Right renal pelvis (tissue), 4 donors: ENCODE data around the gene ZDHHC18. TPM values are rescaled to one million over a fixed set of nuclear protein-coding genes. Genes with fewer than 3 reads are reported as not detected.

Experiments used
- DNase-seq, 4 donors: peaks; one replicate each; pipeline ENCODE4 v3.0.0-alpha.2; 2013; ENCODE audit warnings: low read depth in 4 of 4, low spot score in 3 of 4, missing footprints in 1 of 4
- polyA plus RNA-seq, 4 donors: library from polyadenylated mRNA; unstranded; fragments of 120-200 nt; gene quantifications; one replicate each; pipeline ENCODE4 v1.2.1, GENCODE V29; 2013; ENCODE audit not compliant: insufficient read length in 4 of 4

Gene ZDHHC18, protein sequence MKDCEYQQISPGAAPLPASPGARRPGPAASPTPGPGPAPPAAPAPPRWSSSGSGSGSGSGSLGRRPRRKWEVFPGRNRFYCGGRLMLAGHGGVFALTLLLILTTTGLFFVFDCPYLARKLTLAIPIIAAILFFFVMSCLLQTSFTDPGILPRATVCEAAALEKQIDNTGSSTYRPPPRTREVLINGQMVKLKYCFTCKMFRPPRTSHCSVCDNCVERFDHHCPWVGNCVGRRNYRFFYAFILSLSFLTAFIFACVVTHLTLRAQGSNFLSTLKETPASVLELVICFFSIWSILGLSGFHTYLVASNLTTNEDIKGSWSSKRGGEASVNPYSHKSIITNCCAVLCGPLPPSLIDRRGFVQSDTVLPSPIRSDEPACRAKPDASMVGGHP
- 10 to 100 TPM; 20.7 to 23.2 (median 22.1) TPM for polyA plus RNA-seq

DNA sequence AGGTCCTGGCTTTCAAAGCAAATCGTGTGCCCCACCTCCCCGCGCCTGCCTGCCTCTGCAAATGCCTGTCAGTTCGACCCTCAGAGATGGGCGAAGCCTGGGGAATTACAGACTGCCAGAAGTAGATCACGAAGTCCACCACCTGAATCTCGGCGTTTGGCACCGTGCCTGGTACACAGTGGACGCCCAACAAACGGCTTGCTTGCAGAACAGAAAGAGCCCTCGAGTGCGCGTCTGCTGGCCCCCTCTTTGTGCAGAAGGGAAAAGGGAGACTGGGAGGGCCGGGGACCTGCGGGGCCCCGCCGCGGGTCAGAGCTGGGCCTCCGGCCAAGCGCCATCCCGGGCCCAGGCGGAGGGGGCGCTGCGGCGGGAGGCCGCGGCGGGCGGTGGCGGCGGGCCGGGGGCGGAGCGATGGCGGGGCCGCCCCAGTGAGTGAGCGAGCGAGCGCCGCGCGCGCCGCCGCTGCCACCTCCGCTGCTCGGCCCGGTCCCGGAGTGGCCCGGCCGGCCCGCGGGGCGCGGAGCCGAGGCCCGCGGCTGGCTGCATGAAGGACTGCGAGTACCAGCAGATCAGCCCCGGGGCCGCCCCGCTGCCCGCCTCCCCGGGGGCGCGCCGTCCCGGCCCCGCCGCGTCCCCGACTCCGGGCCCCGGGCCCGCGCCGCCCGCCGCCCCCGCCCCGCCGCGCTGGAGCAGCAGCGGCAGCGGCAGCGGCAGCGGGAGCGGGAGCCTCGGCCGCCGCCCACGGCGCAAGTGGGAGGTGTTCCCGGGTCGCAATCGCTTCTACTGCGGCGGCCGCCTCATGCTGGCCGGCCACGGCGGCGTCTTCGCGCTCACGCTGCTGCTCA is at the start of gene ZDHHC18:
Gene ZDHHC18, plus strand, starts transcription at position 428 of the 845 bp plus-strand sequence. Its CDS starts 117 bp downstream, at position 545.
- peak in 2 of 4 donors; percentile 48 to 52 for DNase-seq

DNA sequence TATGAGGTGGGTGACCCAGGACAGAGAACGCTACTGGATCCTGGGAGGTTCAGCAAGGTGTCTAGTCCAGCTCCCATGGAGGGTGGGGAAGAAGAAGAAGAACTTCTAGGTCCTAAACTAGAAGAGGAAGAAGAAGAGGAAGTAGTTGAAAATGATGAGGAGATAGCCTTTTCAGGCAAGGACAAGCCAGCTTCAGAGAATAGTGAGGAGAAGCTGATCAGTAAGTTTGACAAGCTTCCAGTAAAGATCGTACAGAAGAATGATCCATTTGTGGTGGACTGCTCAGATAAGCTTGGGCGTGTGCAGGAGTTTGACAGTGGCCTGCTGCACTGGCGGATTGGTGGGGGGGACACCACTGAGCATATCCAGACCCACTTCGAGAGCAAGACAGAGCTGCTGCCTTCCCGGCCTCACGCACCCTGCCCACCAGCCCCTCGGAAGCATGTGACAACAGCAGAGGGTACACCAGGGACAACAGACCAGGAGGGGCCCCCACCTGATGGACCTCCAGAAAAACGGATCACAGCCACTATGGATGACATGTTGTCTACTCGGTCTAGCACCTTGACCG is 47.3 kb upstream of the ZDHHC18 start:
- no peak for DNase-seq

DNA sequence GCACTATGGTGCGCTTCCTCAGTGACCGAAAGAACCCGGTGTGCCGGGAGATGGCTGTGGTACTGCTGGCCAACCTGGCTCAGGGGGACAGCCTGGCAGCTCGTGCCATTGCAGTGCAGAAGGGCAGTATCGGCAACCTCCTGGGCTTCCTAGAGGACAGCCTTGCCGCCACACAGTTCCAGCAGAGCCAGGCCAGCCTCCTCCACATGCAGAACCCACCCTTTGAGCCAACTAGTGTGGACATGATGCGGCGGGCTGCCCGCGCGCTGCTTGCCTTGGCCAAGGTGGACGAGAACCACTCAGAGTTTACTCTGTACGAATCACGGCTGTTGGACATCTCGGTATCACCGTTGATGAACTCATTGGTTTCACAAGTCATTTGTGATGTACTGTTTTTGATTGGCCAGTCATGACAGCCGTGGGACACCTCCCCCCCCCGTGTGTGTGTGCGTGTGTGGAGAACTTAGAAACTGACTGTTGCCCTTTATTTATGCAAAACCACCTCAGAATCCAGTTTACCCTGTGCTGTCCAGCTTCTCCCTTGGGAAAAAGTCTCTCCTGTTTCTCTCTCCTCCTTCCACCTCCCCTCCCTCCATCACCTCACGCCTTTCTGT is 46.0 kb upstream of the ZDHHC18 start:
- DNase-seq: no peak

DNA sequence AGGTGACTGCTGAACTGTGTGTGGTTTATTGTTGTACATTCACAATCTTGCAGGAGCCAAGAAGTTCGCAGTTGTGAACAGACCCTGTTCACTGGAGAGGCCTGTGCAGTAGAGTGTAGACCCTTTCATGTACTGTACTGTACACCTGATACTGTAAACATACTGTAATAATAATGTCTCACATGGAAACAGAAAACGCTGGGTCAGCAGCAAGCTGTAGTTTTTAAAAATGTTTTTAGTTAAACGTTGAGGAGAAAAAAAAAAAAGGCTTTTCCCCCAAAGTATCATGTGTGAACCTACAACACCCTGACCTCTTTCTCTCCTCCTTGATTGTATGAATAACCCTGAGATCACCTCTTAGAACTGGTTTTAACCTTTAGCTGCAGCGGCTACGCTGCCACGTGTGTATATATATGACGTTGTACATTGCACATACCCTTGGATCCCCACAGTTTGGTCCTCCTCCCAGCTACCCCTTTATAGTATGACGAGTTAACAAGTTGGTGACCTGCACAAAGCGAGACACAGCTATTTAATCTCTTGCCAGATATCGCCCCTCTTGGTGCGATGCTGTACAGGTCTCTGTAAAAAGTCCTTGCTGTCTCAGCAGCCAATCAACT is 45.2 kb upstream of the ZDHHC18 start:
- no peak for DNase-seq

DNA sequence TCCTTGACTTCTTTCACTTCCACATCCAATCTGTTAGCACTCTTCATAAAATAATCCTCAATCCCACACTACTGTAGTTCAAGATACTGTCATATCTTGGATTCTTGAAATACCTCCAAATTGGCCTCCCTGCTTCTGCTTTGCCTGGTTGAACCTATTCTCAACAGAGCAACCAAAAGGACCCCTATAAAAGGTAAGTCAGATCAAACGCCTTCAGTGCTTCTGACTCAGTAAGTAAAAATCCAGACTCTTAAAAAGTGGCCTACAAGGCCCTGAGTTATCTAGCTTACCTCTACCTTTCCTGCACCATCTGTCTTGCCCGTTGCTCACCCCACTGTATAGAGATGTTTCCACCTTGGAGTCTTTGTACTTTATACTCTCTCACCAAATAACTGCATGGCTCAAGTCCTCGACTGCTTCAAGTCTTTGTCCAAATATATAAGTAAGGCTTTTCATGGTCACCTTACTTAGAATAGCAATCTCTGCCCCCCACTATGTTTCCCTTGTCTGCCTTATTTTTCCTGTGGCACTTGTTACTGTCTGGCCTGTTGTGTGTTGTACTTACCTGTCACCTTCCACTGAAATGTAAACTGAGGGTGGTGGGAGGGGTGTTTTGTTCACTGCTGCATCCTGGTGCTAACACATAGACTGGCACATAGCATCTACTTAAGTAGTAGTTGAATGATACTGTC is 43.8 kb upstream of the ZDHHC18 start:
- no peak for DNase-seq

DNA sequence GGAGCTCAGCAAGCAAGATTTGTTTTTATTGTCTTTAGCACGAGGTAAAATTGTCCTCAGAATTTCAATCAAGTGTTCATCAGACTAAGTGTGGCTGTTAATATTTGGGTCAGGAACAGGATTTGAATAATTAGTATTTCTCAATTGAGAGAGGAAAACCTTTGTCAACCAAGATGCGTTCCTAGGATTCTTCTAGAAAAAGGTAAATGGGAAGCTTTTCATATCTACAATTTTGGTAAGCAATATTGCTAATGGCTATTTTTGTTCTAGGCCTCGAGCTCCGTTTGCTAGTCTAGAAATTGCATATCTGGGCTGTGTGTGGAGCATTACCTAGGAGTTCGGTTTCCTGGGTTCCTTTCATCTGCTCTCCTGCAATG is 42.9 kb upstream of the ZDHHC18 start:
- no peak for DNase-seq

DNA sequence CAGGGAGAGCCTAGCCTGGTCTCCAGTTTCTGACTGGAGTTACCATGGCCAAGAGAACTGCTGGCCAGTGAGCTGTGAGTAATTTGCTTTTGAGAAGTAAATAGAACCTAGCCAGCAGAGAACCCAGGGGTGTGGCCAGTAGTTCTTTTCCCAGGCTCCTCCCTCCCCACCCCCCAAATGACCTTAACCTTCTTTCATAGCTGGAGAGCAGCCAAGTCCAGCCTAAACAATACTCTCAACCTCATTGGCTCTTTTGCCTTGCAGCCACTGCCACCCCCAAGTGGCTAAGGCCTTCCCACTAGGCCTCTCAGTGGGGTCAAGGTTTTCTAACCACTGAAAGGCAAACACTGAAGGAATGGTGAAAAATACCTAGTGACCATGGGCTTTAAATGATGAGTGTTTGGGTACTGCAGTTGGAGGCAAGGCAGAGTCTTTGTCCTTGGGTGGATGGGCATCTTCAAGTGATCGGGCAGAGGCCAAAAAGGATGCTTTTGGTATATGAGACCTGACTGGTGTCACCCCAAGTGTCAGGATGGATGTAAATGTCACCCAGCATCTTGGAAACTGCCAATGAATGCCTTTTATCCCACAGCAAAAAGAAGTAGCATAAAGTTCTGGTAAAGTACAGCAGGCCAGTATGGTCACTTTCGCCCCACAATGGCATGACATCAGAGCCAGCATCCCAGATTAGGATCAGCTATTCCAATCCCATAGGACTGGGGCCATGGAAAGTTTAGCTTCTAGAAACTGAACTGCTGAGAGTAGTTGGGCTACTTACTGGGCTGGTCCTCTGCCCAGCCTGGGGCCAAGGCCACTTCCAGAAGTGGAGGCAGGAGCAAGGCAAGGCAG is 42.2 kb upstream of the ZDHHC18 start:
- no peak for DNase-seq

DNA sequence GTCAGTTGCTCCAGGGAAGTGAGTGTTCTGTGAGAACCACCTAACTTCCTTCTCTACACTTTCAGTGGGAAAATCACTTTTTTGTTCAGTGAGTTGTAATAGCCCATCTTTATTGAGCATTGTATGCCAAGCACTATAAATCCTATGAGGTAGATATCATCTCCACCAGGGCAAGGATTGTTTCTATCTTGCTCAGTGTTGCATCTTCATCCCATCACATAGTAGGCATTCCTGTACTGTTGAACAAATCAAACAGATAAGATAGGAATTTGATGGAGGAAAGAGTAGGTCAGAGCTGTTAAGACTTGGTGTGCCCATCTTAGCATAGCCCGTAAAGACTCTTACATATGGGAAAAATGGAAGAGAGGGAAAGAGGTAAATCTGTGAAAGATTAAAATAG is 41.6 kb upstream of the ZDHHC18 start:
- DNase-seq: no peak

DNA sequence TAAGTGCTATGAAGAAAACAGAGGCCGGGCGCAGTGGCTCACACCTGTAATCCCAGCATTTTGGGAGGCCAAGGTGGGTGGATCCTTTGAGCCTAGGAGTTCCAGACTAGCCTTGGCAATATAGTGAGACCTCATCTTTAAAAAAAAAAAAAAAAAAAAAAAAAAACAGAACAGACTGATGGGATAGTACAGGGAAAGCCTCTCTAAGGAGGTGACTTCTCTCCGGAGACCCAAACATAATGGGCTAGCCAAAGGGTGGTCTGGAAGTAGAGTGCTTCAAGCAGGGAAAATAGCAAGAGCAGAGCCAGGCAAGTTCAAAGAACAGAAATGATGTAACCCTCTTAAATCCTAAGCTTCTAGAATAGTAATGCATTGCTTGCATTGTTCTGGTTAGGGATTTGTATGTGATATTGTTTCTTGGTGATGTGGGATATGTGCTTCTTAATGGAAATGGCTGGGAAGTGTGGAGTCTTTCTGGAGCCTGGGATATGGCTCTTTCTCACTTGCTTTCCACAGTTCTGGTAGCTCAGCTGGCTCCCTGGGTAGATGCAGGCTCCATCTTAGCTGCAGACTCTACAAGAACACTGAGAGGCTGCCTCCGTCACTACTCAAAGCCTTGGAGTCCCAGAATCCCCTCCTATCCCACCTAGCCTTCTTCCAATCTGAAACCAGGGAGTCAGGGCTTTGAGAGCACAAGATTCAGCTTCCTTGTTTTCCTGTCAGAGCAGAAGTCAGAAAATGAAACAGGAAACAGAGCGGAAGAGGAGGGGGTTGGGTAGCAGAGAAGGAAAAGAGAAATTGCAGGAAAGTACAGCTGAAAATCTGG is 40.7 kb upstream of the ZDHHC18 start:
- no peak for DNase-seq

DNA sequence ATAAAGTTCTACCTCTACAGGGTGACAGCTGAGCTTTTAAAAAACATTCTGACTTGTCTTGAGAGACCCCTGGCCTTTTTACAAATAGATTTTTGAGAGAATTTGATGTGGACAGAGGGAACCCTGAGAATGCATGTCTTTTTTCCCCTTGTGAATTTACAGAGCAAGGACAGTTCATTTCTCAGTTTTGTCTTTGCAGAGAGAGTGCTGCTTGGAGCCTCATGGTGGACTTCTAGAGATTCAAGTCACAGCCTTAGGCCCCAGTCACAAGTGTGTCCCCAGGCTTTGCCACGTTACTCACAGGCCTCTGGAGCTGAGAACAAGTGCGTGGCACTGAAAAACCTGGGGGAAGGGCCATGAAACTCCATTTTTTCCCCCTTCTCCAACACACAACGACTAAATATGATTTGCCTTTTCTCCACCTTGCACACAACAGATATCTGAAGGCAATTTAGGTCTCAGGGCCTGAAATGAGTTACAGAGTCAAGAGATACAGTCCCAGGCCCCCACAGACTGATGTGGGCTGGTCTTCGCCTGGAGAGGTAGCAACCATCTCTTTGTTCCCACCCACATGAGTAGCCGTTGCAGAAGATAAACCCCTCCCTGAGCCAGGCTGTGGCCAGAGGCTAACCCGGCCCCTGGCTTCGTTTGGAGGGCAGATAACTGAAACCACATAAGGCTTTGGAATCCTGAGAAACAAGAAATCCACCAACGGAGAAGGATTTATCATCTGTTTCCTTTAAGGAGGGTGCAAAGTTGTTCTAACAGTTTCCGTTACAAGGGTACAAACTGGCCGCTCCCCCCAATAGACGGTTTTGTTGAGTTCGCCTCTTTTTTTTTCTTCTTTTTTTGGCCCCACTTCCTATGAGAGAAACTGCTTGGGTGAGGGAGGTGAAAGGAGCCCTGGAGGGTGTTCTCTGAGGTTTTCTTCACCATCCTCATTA is 39.8 kb upstream of the ZDHHC18 start:
- no peak for DNase-seq

DNA sequence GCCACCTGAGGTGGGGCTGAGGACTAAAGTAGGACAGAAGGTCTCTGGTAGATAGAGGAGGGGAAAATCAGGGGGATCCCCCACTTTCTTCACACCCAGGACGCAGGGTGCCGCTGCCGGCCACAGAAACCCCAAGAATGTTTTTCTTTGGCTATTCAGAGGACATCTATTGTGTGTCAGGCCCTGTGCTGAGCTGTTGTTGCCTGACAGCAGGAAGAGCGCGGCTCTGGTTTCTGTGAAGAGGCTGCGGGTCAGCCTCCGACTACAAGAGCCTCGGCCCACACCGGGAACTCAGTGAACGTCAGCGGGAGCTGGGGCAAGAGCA is 39.1 kb upstream of the ZDHHC18 start:
- no peak for DNase-seq

DNA sequence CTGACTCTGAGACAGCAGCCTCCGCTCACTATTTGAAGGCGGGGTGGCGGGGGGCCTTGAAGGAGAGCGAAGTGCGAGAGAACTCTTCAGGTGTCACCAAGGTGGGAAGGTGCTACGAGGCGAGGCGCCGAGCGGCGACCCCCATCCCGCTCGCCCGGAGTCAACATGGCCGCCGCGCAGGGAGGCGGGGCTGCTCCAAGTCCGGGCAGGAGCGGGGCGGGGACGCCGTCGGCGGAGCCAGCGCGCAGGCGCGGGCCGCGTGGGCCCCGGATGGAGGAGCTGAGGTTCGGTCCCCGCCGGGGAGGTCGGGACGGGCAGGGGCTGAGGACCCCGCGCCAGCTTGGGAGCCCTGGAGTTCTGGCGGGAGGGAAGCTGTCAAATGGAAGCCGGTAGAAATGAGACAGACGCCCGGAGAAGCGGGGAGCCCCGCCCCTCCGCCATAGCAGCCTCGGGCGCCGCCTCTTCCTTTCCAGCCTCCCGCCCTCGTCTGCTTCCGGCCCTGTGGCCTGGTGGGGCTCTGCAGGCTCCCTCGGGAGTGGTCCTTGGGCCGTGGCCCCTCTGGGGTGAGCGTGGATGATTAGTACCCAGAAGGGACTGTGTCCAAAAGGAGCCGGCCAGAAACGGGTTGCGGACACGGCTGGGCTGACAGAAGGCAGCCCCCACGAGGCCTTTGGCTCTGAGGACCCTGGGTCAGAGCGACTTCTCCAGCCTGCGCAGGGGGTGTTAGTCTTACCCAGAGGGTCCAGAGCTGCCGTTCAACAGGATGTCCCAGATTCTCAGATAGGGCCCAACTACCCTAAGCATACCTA is 38.6 kb upstream of the ZDHHC18 start, which contains the start of gene PIGV:
Gene PIGV, plus strand, starts transcription at position 245 of the 809 bp plus-strand sequence. CDS start 2,866 bp downstream, outside the sequence.
- DNase-seq: peak; percentile 76 to 90 (median 81)

DNA sequence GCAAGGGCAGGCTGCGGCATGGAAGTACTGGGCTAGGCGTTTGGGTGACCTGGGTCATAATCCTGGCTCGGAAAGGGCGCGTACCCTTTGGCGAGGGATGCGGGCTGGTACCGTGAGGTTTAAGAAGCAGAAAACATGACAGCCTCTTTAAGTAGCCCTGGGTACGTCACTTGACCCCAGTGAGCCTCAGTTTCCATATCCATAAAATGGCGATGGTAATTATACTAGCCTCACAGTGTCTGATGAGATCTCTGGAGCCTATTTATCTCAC is 38.0 kb upstream of the ZDHHC18 start:
- DNase-seq: no peak

DNA sequence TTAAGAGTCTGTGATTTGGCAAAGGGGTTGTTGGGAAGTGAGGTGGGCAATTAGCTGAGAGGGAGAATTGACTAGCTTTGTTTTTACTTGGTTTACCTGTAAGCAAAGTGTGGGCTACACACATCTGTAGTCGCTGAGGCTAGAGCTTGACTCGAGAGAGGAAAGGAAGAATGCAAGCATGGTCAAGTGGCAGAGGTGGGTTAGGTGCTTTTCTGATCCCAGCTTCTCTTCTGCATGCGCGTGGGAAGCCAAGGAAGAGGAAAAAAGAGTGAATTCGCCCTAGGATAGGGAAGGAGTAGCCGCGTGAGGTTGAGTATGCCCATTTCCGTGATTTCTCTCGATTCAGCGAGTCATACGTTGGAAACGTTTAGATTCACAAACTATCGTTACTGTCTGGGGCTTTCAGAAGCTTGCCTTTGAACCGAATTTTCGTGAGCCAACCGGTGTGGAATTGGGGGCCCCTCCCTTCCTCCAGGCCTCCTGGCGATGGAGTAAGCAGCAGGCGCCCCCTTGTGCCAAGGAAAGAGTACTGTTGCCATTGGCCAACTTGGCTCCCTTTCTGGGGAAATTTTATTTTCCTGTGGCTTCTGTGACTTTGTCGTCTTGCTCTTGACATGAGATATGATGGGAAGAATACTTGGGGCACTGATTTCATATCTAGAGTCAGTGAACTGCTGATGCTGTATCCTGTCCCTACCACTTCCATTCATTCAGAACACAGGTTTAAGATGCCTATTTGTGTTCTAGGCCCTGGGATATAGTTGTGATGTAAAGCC is 37.5 kb upstream of the ZDHHC18 start:
- peak in 2 of 4 donors; percentile 78 to 82 for DNase-seq

DNA sequence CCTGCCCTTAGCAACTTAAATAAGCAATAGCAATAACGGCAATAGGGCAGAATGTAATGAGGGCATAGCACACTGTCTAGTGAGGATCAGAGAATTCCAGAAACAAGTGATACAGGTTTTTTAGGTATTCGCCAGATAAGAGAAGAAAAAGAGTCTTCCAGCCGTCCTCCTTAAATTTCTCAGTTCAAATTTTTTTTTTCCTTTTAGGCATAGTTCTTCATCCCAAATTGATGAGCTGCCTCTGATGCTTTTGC is 36.9 kb upstream of the ZDHHC18 start:
- no peak for DNase-seq

DNA sequence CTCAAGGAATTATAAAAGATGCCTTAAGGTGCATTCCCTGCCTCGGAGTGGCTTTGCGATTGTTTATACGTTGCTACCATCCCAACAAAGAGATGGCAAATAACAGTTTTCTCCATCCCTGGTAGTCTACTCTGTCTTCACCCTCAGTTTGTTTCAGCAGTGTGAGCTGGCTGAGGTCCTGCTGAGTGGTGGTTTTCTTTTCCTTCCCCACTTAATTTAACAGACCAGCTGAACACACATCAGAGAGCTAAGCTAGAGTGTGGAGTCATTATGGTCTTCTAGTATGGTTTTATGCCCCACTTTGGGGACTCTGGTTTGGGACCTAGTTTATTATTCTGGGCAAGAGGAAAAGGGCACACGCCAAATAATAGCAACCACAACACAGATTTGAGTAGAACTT is 36.6 kb upstream of the ZDHHC18 start:
- DNase-seq: no peak
